ENCODE data around the gene PAK1IP1. TPM values are rescaled to one million over a fixed set of nuclear protein-coding genes. Genes with fewer than 3 reads are reported as not detected.

Gene PAK1IP1
- total RNA-seq, 2 experiments from 2014 or later: 35.6 to 39.4 TPM

- H3K4me1 Mint-ChIP-seq: no peaks in the 10 kb centered on the region
- POLR2A ChIA-PET: no interaction called here
These were observed 18.4 kb upstream of the PAK1IP1 start for GRCh38 chr6:10676403-10676802.

GRCh38 chr6:10678456-10678855, 16.3 kb upstream of the PAK1IP1 start:
- CTCF ChIA-PET: interaction anchor here (0.8 kb wide), 1 partner anchor 9 kb away, joined by 3 read pairs; no protein-coding TSS in a partner anchor
- no peak for ATAC-seq
- H3K9me3 Mint-ChIP-seq (ENCODE audit: low read depth): no peaks in the 10 kb centered on the region

More at GRCh38 chr6:10676403-10676802, 18.4 kb upstream of the PAK1IP1 start:
- no peaks in the 10 kb centered on the region for H3K27me3 Mint-ChIP-seq
- no peak overlapping the region for H3K4me3 Mint-ChIP-seq
- ATAC-seq (no peak), DNase-seq (no peak)
- no peaks in the 10 kb centered on the region for H3K9me3 Mint-ChIP-seq (ENCODE audit: low read depth)
- intact Hi-C loops (cut with DNase I, micrococcal nuclease): no loop called here
- H3K36me3 Mint-ChIP-seq (ENCODE audit: low read depth): no peaks in the 10 kb centered on the region
- H3K27ac Mint-ChIP-seq: no peak overlapping the region
- CTCF ChIA-PET: no interaction called here

GRCh38 chr6:10681795-10682194, 13.0 kb upstream of the PAK1IP1 start:
- Mint-ChIP-seq H3K27me3 (peaks cover 5% of the 10 kb centered on the region), H3K27ac (no peak overlapping the region), H3K36me3 (ENCODE audit: low read depth) (no peaks in the 10 kb centered on the region), H3K9me3 (ENCODE audit: low read depth) (no peaks in the 10 kb centered on the region), H3K4me3 (no peak overlapping the region), H3K4me1 (peaks cover 35% of the 10 kb centered on the region)
- CTCF ChIA-PET: no interaction called here
- POLR2A ChIA-PET: no interaction called here
- ATAC-seq (no peak), DNase-seq (no peak)
- intact Hi-C loops (cut with DNase I, micrococcal nuclease): no loop called here

More at GRCh38 chr6:10678456-10678855, 16.3 kb upstream of the PAK1IP1 start:
- intact Hi-C loops (cut with DNase I, micrococcal nuclease): no loop called here
- no peak overlapping the region for H3K4me3 Mint-ChIP-seq
- POLR2A ChIA-PET: no interaction called here
- no peaks in the 10 kb centered on the region for H3K27me3 Mint-ChIP-seq
- H3K4me1 Mint-ChIP-seq: peaks cover 14% of the 10 kb centered on the region
- no peaks in the 10 kb centered on the region for H3K36me3 Mint-ChIP-seq (ENCODE audit: low read depth)
- no peak for DNase-seq
- H3K27ac Mint-ChIP-seq: no peak overlapping the region

GRCh38 chr6:10682355-10682988, 12.3 kb upstream of the PAK1IP1 start:
- DNase-seq (no peak), ATAC-seq (no peak)
- Mint-ChIP-seq H3K27me3 (peaks cover 5% of the 10 kb centered on the region), H3K4me3 (no peak overlapping the region), H3K4me1 (peaks cover 35% of the 10 kb centered on the region), H3K36me3 (ENCODE audit: low read depth) (no peaks in the 10 kb centered on the region), H3K9me3 (ENCODE audit: low read depth) (no peaks in the 10 kb centered on the region), H3K27ac (peak overlapping the region; percentile 31)
- ChIA-PET CTCF (interaction anchor here (0.9 kb wide), 1 partner anchor 12 kb away, joined by 5 read pairs; the partner anchor contains the start of genes C6orf52 and PAK1IP1), POLR2A (interaction anchor here (1.1 kb wide), 1 partner anchor 12 kb away, joined by 4 read pairs; the partner anchor contains the start of genes C6orf52 and PAK1IP1)
- intact Hi-C loops (cut with DNase I, micrococcal nuclease): no loop called here

GRCh38 chr6:10684618-10685017, 10.2 kb upstream of the PAK1IP1 start:
- ATAC-seq: no peak
- ChIA-PET CTCF (no interaction called here), POLR2A (no interaction called here)
- intact Hi-C loops (cut with DNase I, micrococcal nuclease): no loop called here
- Mint-ChIP-seq H3K4me1 (peaks cover 35% of the 10 kb centered on the region), H3K4me3 (no peak overlapping the region), H3K36me3 (ENCODE audit: low read depth) (no peaks in the 10 kb centered on the region), H3K27ac (peak overlapping the region; percentile 51), H3K27me3 (peaks cover 5% of the 10 kb centered on the region), H3K9me3 (ENCODE audit: low read depth) (no peaks in the 10 kb centered on the region)
- DNase-seq: no peak

- ChIA-PET CTCF (no interaction called here), POLR2A (no interaction called here)
- ATAC-seq (no peak), DNase-seq (no peak)
- Mint-ChIP-seq H3K9me3 (ENCODE audit: low read depth) (no peaks in the 10 kb centered on the region), H3K36me3 (ENCODE audit: low read depth) (no peaks in the 10 kb centered on the region), H3K4me1 (peaks cover 35% of the 10 kb centered on the region), H3K4me3 (no peak overlapping the region), H3K27ac (no peak overlapping the region), H3K27me3 (peaks cover 5% of the 10 kb centered on the region)
- intact Hi-C loops (cut with DNase I, micrococcal nuclease): no loop called here
These were observed 9.5 kb upstream of the PAK1IP1 start for GRCh38 chr6:10685092-10685915.

- CTCF ChIA-PET: no interaction called here
- H3K9me3 Mint-ChIP-seq (ENCODE audit: low read depth): no peaks in the 10 kb centered on the region
- peaks cover 5% of the 10 kb centered on the region for H3K27me3 Mint-ChIP-seq
- intact Hi-C loops (cut with DNase I, micrococcal nuclease): no loop called here
- POLR2A ChIA-PET: no interaction called here
- H3K4me3 Mint-ChIP-seq: no peak overlapping the region
- H3K27ac Mint-ChIP-seq: no peak overlapping the region
- DNase-seq: no peak
- no peaks in the 10 kb centered on the region for H3K36me3 Mint-ChIP-seq (ENCODE audit: low read depth)
- peaks cover 35% of the 10 kb centered on the region for H3K4me1 Mint-ChIP-seq
- no peak for ATAC-seq
These were observed 7.9 kb upstream of the PAK1IP1 start for GRCh38 chr6:10686901-10687300.

- no peak for ATAC-seq
- Mint-ChIP-seq H3K4me1 (peaks cover 28% of the 10 kb centered on the region), H3K27ac (no peak overlapping the region), H3K36me3 (ENCODE audit: low read depth) (peaks cover under 1% of the 10 kb centered on the region), H3K27me3 (peaks cover 5% of the 10 kb centered on the region), H3K4me3 (no peak overlapping the region), H3K9me3 (ENCODE audit: low read depth) (no peaks in the 10 kb centered on the region)
- POLR2A ChIA-PET: no interaction called here
- intact Hi-C loops (cut with DNase I, micrococcal nuclease): no loop called here
- CTCF ChIA-PET: interaction anchor here (0.6 kb wide), 1 partner anchor 75 kb away, joined by 3 read pairs; no protein-coding TSS in a partner anchor
- no peak for DNase-seq
These were observed 7.2 kb upstream of the PAK1IP1 start for GRCh38 chr6:10687582-10687981.

GRCh38 chr6:10690651-10691445, 3.9 kb upstream of the PAK1IP1 start:
- H3K27me3 Mint-ChIP-seq: no peaks in the 10 kb centered on the region
- peaks cover 16% of the 10 kb centered on the region for H3K36me3 Mint-ChIP-seq (ENCODE audit: low read depth)
- no peak overlapping the region for H3K27ac Mint-ChIP-seq
- CTCF ChIA-PET: interaction anchor here (0.7 kb wide), 1 partner anchor 38 kb away, joined by 3 read pairs; no protein-coding TSS in a partner anchor
- intact Hi-C loops (cut with DNase I, micrococcal nuclease): loop anchor here in 1 of 2 experiments (10.0 kb wide), 1 partner anchor 544 kb away; the partner anchor contains the start of gene NEDD9
- ATAC-seq (no peak), DNase-seq (no peak)
- POLR2A ChIA-PET: no interaction called here
- H3K9me3 Mint-ChIP-seq (ENCODE audit: low read depth): no peaks in the 10 kb centered on the region
- H3K4me3 Mint-ChIP-seq: no peak overlapping the region
- H3K4me1 Mint-ChIP-seq: peaks cover 10% of the 10 kb centered on the region

GRCh38 chr6:10692965-10693538, 1.7 kb upstream of the PAK1IP1 start:
- CTCF ChIA-PET: no interaction called here
- Mint-ChIP-seq H3K9me3 (ENCODE audit: low read depth) (no peaks in the 10 kb centered on the region), H3K4me1 (peaks cover 23% of the 10 kb centered on the region), H3K27me3 (no peaks in the 10 kb centered on the region), H3K4me3 (peak overlapping the region; percentile 93), H3K36me3 (ENCODE audit: low read depth) (peaks cover 27% of the 10 kb centered on the region), H3K27ac (peak overlapping the region; percentile 100)
- no peak for DNase-seq
- ATAC-seq: no peak
- intact Hi-C loops (cut with DNase I, micrococcal nuclease): loop anchor here in 1 of 2 experiments (10.0 kb wide), 1 partner anchor 542 kb away; the partner anchor contains the start of gene NEDD9
- POLR2A ChIA-PET: no interaction called here

All from activated CD4-positive, alpha-beta T cell treated with anti-CD3 and anti-CD28 coated beads for 36 hours (primary cell).